Mesothelial cell of epicardium (in vitro differentiated cells): ENCODE results near the gene ATP5ME. TPM values are rescaled to one million over a fixed set of nuclear protein-coding genes. Genes with fewer than 3 reads are reported as not detected.

Experiments used
- DNase-seq, 2 experiments: peaks; one replicate each; pipeline ENCODE4 v3.0.0; 2021; ENCODE audit warnings: low spot score in 2 of 2; ENCODE audit not compliant: unreplicated experiment in 2 of 2
- H3K27ac Mint-ChIP-seq: 2 replicates; pipeline ENCODE4 v1.8.0; 2021; ENCODE audit warnings: mixed read lengths
- H3K27me3 Mint-ChIP-seq: 2 replicates; pipeline ENCODE4 v1.8.0; 2021; ENCODE audit warnings: low read depth, mixed read lengths
- H3K36me3 Mint-ChIP-seq: 2 replicates; pipeline ENCODE4 v1.8.0; 2021; ENCODE audit warnings: mixed read lengths
- H3K4me1 Mint-ChIP-seq: 2 replicates; pipeline ENCODE4 v1.8.0; 2021; ENCODE audit warnings: mixed read lengths
- H3K4me3 Mint-ChIP-seq: 2 replicates; pipeline ENCODE4 v1.8.0; 2021; ENCODE audit warnings: mild to moderate bottlenecking, moderate library complexity, mixed read lengths
- H3K9me3 Mint-ChIP-seq: 2 replicates; pipeline ENCODE4 v1.8.0; 2021; ENCODE audit warnings: mixed read lengths
- CTCF ChIP-seq: fragments of 200-600 bp; sonication (generic); IDR thresholded peaks from one replicate; pipeline ENCODE4 v1.5.0; 2021; ENCODE audit warnings: antibody characterized with exemption; ENCODE audit not compliant: unreplicated experiment
- total RNA-seq: library from RNA; stranded (reverse); gene quantifications from 3 replicates; pipeline ENCODE4 v1.2.1, GENCODE V29; 2021

ATP5ME gene
- total RNA-seq, 1 donor from 2014 or later: 212 TPM

- Mint-ChIP-seq H3K36me3 (no peaks in the 10 kb centered on the region), H3K4me1 (no peaks in the 10 kb centered on the region), H3K27me3 (peaks cover 2% of the 10 kb centered on the region), H3K4me3 (no peak overlapping the region), H3K9me3 (peaks cover 14% of the 10 kb centered on the region), H3K27ac (no peak overlapping the region)
- TF ChIP-seq CTCF: no peak
- DNase-seq: no peak
These were observed 44.0 kb downstream of the ATP5ME start for GRCh38 chr4:629915-630641.

GRCh38 chr4:629636-629914 is 44.5 kb downstream of the ATP5ME start:
- Mint-ChIP-seq H3K36me3 (no peaks in the 10 kb centered on the region), H3K4me3 (no peak overlapping the region), H3K27ac (no peak overlapping the region), H3K9me3 (peaks cover 14% of the 10 kb centered on the region), H3K27me3 (peaks cover 2% of the 10 kb centered on the region), H3K4me1 (no peaks in the 10 kb centered on the region)
- DNase-seq: no peak
- no peak for TF ChIP-seq CTCF

- H3K27me3 Mint-ChIP-seq: peaks cover 2% of the 10 kb centered on the region
- peaks cover 14% of the 10 kb centered on the region for H3K9me3 Mint-ChIP-seq
- no peak overlapping the region for H3K4me3 Mint-ChIP-seq
- TF ChIP-seq CTCF: no peak
- no peaks in the 10 kb centered on the region for H3K36me3 Mint-ChIP-seq
- no peak for DNase-seq
- H3K27ac Mint-ChIP-seq: no peak overlapping the region
- H3K4me1 Mint-ChIP-seq: no peaks in the 10 kb centered on the region
These were observed 45.0 kb downstream of the ATP5ME start for GRCh38 chr4:628821-629635.

- Mint-ChIP-seq H3K4me1 (no peaks in the 10 kb centered on the region), H3K36me3 (no peaks in the 10 kb centered on the region), H3K4me3 (no peak overlapping the region), H3K27me3 (peaks cover 2% of the 10 kb centered on the region), H3K27ac (no peak overlapping the region), H3K9me3 (peaks cover 14% of the 10 kb centered on the region)
- TF ChIP-seq CTCF: no peak
- no peak for DNase-seq
These were observed 45.8 kb downstream of the ATP5ME start for GRCh38 chr4:628311-628741.

GRCh38 chr4:627347-628125 is 46.5 kb downstream of the ATP5ME start:
- H3K27ac Mint-ChIP-seq: no peak overlapping the region
- H3K27me3 Mint-ChIP-seq: peaks cover 2% of the 10 kb centered on the region
- TF ChIP-seq CTCF: no peak
- H3K36me3 Mint-ChIP-seq: no peaks in the 10 kb centered on the region
- no peaks in the 10 kb centered on the region for H3K4me1 Mint-ChIP-seq
- DNase-seq: no peak
- H3K4me3 Mint-ChIP-seq: no peak overlapping the region
- H3K9me3 Mint-ChIP-seq: peaks cover 11% of the 10 kb centered on the region
